ENCODE measurements around the gene DDX10.
A peak's percentile ranks its signal among the peaks of the same experiment; 100 is the strongest.
"Not testable (repeated sequence)": the region's sequence is repeated elsewhere in the genome, so short reads cannot be mapped to it uniquely, and the experiment has no call there.

The DDX10 gene

GRCh38 chr11:108639146-108639545, 25.7 kb upstream of the DDX10 start:
- Histone ChIP-seq H3K4me3 (no peak overlapping the region), H3K27ac (no peak overlapping the region)
- DNase-seq (ENCODE audit: low spot score): no peak
- no peak for TF ChIP-seq CTCF (IDR thresholded peaks at IDR 0.05)

GRCh38 chr11:108641752-108642151, 23.1 kb upstream of the DDX10 start:
- not testable (repeated sequence) for DNase-seq (ENCODE audit: low spot score); H3K27ac ChIP-seq; H3K4me3 ChIP-seq

- TF ChIP-seq CTCF (IDR thresholded peaks at IDR 0.05): no peak
Measured at GRCh38 chr11:108643974-108644373, 20.9 kb upstream of the DDX10 start.

GRCh38 chr11:108645970-108646369, 18.9 kb upstream of the DDX10 start:
- Histone ChIP-seq H3K4me3 (no peak overlapping the region), H3K27ac (no peak overlapping the region)
- no peak for DNase-seq (ENCODE audit: low spot score)
- no peak for TF ChIP-seq CTCF (IDR thresholded peaks at IDR 0.05)

More at GRCh38 chr11:108643974-108644373, 20.9 kb upstream of the DDX10 start:
- no peak overlapping the region for H3K27ac ChIP-seq
- no peak for DNase-seq (ENCODE audit: low spot score)
- H3K4me3 ChIP-seq: no peak overlapping the region

- Histone ChIP-seq H3K27ac (no peak overlapping the region), H3K4me3 (no peak overlapping the region)
- no peak for TF ChIP-seq CTCF (IDR thresholded peaks at IDR 0.05)
- no peak for DNase-seq (ENCODE audit: low spot score)
Measured at GRCh38 chr11:108647387-108647700, 17.5 kb upstream of the DDX10 start.

GRCh38 chr11:108647701-108648527, 17.0 kb upstream of the DDX10 start:
- peak; percentile 50 for TF ChIP-seq CTCF (IDR thresholded peaks at IDR 0.05)
- H3K4me3 ChIP-seq: no peak overlapping the region
- DNase-seq (ENCODE audit: low spot score): no peak
- no peak overlapping the region for H3K27ac ChIP-seq

GRCh38 chr11:108648528-108648885, 16.4 kb upstream of the DDX10 start:
- no peak for TF ChIP-seq CTCF (IDR thresholded peaks at IDR 0.05)
- no peak overlapping the region for H3K27ac ChIP-seq
- no peak for DNase-seq (ENCODE audit: low spot score)
- no peak overlapping the region for H3K4me3 ChIP-seq

- not testable (repeated sequence) for DNase-seq (ENCODE audit: low spot score); H3K4me3 ChIP-seq; H3K27ac ChIP-seq
Measured at GRCh38 chr11:108654100-108654499, 10.8 kb upstream of the DDX10 start.
